GM18870 (cell line): ENCODE results near the gene SATB1.
"Not testable (repeated sequence)": the region's sequence is repeated elsewhere in the genome, so short reads cannot be mapped to it uniquely, and the experiment has no call there.

Experiments
- ATAC-seq: cut with Tn5 transposase; IDR thresholded peaks from one replicate; pipeline ENCODE4 v1.9.1; 2021; ENCODE audit warnings: moderate library complexity; ENCODE audit not compliant: unreplicated experiment

The SATB1 gene

GRCh38 chr3:18424729-18425640 lies at the start of gene SATB1:
TSS of gene SATB1 (minus strand) at chr3:18425339. CDS start at chr3:18420967, 4,372 bp downstream.
- ATAC-seq: peak; percentile 29

- no peak for ATAC-seq
Observed at GRCh38 chr3:18474202-18474601, 49.1 kb upstream of the SATB1 start.

GRCh38 chr3:18469775-18470174 lies 44.6 kb upstream of the SATB1 start:
- no peak for ATAC-seq

DNA sequence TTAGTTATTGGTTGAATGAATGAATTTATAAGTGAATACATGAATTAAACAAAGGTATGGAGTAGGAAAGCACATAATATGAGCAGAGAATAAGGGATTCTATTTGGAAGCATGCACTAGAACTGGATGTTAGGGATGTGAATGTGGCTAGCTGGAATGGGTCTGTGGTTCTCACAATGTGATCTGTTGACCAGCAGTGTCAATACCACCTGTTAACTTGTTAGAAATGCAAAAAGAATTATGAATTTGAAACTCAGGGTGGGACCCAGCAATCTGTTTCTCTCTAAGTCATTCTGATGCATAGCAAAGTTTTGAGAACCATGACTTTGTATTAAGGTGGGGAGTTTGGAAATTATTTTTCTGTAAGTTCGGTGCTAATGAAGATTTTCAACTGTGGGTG lies 41.0 kb upstream of the SATB1 start:
- ATAC-seq: no peak

- ATAC-seq: no peak
Observed at GRCh38 chr3:18454766-18455165, 29.6 kb upstream of the SATB1 start.

GRCh38 chr3:18449618-18450017 lies 24.5 kb upstream of the SATB1 start:
- ATAC-seq: not testable (repeated sequence)

- no peak for ATAC-seq
Observed at GRCh38 chr3:18447720-18448119, 22.6 kb upstream of the SATB1 start.

- no peak for ATAC-seq
Observed at GRCh38 chr3:18446149-18446825, 21.1 kb upstream of the SATB1 start.

DNA sequence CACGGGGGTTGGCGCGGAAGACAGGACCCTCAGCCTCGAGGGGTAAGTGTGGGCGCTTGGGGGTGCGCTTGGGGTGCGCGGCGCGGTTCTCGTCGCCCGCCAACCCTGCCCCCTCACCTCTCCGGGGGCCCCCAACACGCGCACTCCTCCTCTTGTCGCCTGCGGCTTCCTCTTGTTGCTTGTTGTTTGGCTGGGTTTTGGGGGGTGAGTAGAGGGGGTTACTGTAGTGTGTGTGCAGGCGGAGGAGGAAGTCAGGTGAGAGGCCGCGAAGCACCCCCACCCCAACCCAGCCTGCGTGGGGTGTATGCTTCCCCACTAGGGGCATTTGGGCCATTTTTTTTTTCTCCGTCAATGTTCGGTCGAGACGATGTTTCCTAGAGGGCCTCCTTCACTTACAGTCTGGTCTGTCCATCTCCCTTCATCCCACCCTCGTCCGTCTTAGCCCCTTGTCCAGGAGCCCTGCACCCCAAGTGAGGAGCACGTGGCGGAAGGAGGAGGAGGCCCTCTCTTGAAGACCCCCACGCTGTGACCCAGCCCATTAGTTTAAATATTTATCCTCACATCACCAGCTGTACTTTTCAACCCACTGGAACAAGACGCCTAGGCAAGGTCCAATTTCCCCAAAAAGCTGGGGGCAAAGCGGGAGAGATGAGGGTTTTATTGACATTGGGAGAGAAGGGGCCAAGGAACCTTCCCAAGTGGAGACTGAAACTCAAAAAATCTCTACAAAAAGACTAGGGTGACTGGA lies 20.4 kb upstream of the SATB1 start:
- ATAC-seq: no peak

- no peak for ATAC-seq
Observed at GRCh38 chr3:18444595-18445400, 19.7 kb upstream of the SATB1 start.

GRCh38 chr3:18443665-18444594 lies 18.8 kb upstream of the SATB1 start:
- ATAC-seq: no peak

DNA sequence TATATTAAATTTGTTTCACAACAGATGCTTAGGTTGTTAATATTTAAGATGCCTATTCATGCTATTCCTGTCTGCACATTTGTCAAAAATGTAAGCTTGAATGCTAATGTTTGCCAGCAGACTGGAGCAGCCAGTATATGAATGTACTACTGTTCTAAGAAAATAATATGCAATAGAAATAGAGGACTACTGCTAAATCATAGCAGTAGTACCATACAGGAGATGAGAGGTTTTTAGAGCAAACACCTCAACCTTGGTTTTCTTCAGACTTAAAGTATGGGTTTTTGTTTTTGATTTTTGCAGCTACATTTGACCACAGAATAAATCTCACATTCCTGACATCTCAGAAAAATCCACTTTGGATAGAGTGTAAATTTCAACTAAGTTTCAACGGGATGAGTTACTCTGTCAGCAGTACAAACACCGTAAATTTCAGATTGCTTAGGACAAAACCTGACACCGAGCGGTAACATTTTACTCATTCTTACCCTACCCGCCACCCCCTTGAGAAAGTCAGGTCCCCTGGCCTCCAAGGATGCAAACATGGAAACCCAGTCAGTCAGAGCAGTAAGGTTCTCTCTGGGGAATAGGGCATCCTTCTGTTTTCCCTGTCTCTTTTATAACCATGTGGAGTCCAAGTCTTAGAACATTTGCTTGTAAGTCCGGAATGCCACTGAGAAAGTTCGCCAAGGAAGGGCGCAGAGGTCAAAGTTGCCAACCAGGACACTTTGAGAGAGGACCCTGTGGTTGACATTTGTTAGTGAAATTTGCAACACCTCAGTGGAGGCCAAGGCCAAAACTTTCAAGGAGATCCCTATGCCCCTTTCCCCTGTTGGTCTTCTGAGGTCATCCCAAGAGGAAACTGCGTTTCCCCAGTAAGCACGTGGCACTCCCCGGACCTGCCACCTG lies 17.9 kb upstream of the SATB1 start:
- ATAC-seq: no peak

- ATAC-seq: no peak
Observed at GRCh38 chr3:18441551-18441950, 16.4 kb upstream of the SATB1 start.

DNA sequence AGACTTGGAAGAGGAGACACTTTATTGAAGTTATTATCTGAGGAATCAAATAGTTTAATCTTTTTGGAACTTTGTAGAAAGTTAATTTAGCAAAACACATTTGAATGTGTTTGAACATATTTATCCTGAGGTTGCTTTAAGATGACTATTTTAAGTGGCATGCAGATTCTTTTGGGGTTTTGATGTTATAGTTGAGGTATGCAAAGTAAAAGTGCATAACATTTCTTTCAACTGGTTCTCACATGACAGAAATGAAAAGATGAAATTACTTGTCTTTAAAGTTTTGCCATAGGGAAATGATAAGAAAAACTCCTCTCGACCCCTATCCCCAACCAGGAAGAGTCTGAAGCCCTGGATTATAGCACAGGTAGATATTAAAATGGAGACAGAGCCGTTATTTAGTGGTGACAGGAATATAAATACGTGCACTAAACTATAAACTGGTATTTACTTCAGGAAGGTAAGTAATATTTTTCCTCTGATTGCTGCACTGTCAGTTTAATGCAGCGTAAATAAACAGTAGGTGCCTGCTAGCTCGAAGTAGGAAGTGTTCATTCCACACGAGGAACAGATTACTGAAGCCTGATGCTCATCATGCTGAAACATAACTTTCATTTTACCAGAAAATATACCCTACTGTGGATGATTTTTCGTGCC lies 15.1 kb upstream of the SATB1 start:
- ATAC-seq: no peak

- ATAC-seq: no peak
Observed at GRCh38 chr3:18439281-18439680, 14.1 kb upstream of the SATB1 start.

GRCh38 chr3:18438586-18438985 lies 13.4 kb upstream of the SATB1 start:
- no peak for ATAC-seq

DNA sequence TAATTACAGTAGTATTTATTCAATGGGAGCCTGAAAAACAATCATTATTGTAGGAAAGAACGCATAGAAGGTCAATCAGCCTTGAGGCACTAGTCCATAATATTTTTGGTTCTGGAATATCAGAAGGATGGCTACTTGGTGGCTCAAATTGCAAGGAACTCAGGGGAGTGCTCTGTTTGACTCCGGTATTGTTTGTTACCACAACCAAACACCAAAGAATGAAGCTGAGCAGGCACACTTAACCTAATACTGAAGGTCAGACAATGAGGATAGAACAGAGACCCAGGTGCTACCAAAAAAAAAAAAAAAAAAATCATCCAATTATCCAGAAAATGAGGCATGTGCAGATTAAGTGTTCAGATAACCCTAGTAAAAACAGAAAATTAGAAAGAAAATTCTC lies 11.1 kb upstream of the SATB1 start:
- no peak for ATAC-seq

DNA sequence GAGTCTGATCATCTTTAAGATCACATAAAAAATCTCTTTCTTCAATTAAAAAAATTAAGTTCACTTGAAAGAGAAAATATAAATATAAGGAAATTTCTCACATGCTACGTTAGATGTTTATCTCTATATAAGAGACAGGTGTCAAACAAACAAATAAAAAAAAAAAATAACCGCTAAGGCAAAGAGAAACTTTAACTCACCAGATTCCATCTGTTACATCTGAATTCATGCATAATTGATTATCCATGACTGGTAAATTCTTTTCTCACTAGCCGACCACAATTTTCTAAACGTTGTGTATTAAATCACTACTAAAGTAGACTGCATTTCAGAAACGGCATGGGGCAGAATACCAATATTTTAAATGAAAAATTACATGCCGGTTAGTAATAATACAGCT lies 9.6 kb upstream of the SATB1 start:
- ATAC-seq: no peak
